GM19468 (cell line): ENCODE measurements around the gene MTHFSD.

Source experiments
- ATAC-seq: cut with Tn5 transposase; IDR thresholded peaks from one replicate; pipeline ENCODE4 v1.9.1; 2021; ENCODE audit warnings: mild to moderate bottlenecking, moderate library complexity, moderate number of reproducible peaks; ENCODE audit not compliant: unreplicated experiment; ENCODE audit errors: extremely low read depth

MTHFSD gene

GRCh38 chr16:86495357-86495701 is 59.7 kb downstream of the MTHFSD start:
- no peak for ATAC-seq

GRCh38 chr16:86494565-86495356 is 60.3 kb downstream of the MTHFSD start:
- no peak for ATAC-seq

GRCh38 chr16:86494039-86494564 is 60.9 kb downstream of the MTHFSD start:
- no peak for ATAC-seq

GRCh38 chr16:86492961-86493629 is 61.9 kb downstream of the MTHFSD start:
- ATAC-seq = no peak

GRCh38 chr16:86492267-86492960 is 62.6 kb downstream of the MTHFSD start:
- no peak for ATAC-seq

- ATAC-seq = no peak
Observed at GRCh38 chr16:86491640-86492023, 63.4 kb downstream of the MTHFSD start.

- ATAC-seq = no peak
Observed at GRCh38 chr16:86490859-86491639, 64.0 kb downstream of the MTHFSD start.

GRCh38 chr16:86485746-86486145 is 69.3 kb downstream of the MTHFSD start:
- ATAC-seq = no peak

- no peak for ATAC-seq
Observed at GRCh38 chr16:86484240-86484639, 70.8 kb downstream of the MTHFSD start.

- ATAC-seq = no peak
Observed at GRCh38 chr16:86481607-86482006, 73.4 kb downstream of the MTHFSD start.

- ATAC-seq = no peak
Observed at GRCh38 chr16:86480444-86480843, 74.6 kb downstream of the MTHFSD start.
